ENCODE measurements around the gene STARD5. TPM values are rescaled to one million over a fixed set of nuclear protein-coding genes. Genes with fewer than 3 reads are reported as not detected.
A peak's percentile ranks its signal among the peaks of the same experiment; 100 is the strongest.

STARD5 gene
- total RNA-seq, 1 donor from 2014 or later, result 2.4 TPM

GRCh38 chr15:81299156-81299555 lies 24.8 kb downstream of the STARD5 start:
- no peaks in the 10 kb centered on the region for H3K36me3 Mint-ChIP-seq (ENCODE audit: low read depth)
- no peak for DNase-seq (ENCODE audit: low read depth, low spot score)
- no peaks in the 10 kb centered on the region for H3K27me3 Mint-ChIP-seq (ENCODE audit: low read depth)
- no peaks in the 10 kb centered on the region for H3K9me3 Mint-ChIP-seq
- H3K27ac Mint-ChIP-seq (ENCODE audit: unreplicated experiment), result peak overlapping the region; percentile 31
- peaks cover 22% of the 10 kb centered on the region for H3K4me1 Mint-ChIP-seq
- TF ChIP-seq CTCF (conservative IDR thresholded peaks at IDR 0.05), result no peak
- no peak overlapping the region for H3K4me3 Mint-ChIP-seq

- no peaks in the 10 kb centered on the region for H3K9me3 Mint-ChIP-seq
- peaks cover 16% of the 10 kb centered on the region for H3K4me1 Mint-ChIP-seq
- no peak for TF ChIP-seq CTCF (conservative IDR thresholded peaks at IDR 0.05)
- no peak overlapping the region for H3K27ac Mint-ChIP-seq (ENCODE audit: unreplicated experiment)
- H3K36me3 Mint-ChIP-seq (ENCODE audit: low read depth), result no peaks in the 10 kb centered on the region
- H3K27me3 Mint-ChIP-seq (ENCODE audit: low read depth), result no peaks in the 10 kb centered on the region
- DNase-seq (ENCODE audit: low read depth, low spot score), result no peak
- H3K4me3 Mint-ChIP-seq, result no peak overlapping the region
Measured at GRCh38 chr15:81298611-81299010, 25.3 kb downstream of the STARD5 start.

GRCh38 chr15:81297603-81298575 lies 26.1 kb downstream of the STARD5 start:
- Mint-ChIP-seq H3K36me3 (ENCODE audit: low read depth) (no peaks in the 10 kb centered on the region), H3K4me3 (no peak overlapping the region), H3K9me3 (no peaks in the 10 kb centered on the region), H3K27ac (ENCODE audit: unreplicated experiment) (no peak overlapping the region), H3K27me3 (ENCODE audit: low read depth) (no peaks in the 10 kb centered on the region), H3K4me1 (peaks cover 12% of the 10 kb centered on the region)
- no peak for DNase-seq (ENCODE audit: low read depth, low spot score)
- no peak for TF ChIP-seq CTCF (conservative IDR thresholded peaks at IDR 0.05)

- Mint-ChIP-seq H3K4me1 (peaks cover 12% of the 10 kb centered on the region), H3K27me3 (ENCODE audit: low read depth) (no peaks in the 10 kb centered on the region), H3K36me3 (ENCODE audit: low read depth) (no peaks in the 10 kb centered on the region), H3K27ac (ENCODE audit: unreplicated experiment) (no peak overlapping the region), H3K4me3 (no peak overlapping the region), H3K9me3 (no peaks in the 10 kb centered on the region)
- TF ChIP-seq CTCF (conservative IDR thresholded peaks at IDR 0.05), result no peak
- no peak for DNase-seq (ENCODE audit: low read depth, low spot score)
Measured at GRCh38 chr15:81297147-81297572, 26.8 kb downstream of the STARD5 start.

GRCh38 chr15:81296673-81297072 lies 27.3 kb downstream of the STARD5 start:
- no peak for TF ChIP-seq CTCF (conservative IDR thresholded peaks at IDR 0.05)
- no peak for DNase-seq (ENCODE audit: low read depth, low spot score)
- Mint-ChIP-seq H3K36me3 (ENCODE audit: low read depth) (no peaks in the 10 kb centered on the region), H3K9me3 (no peaks in the 10 kb centered on the region), H3K4me1 (peaks cover 12% of the 10 kb centered on the region), H3K27ac (ENCODE audit: unreplicated experiment) (no peak overlapping the region), H3K4me3 (no peak overlapping the region), H3K27me3 (ENCODE audit: low read depth) (no peaks in the 10 kb centered on the region)
